ENCODE data around the gene ANGPTL1. TPM values are rescaled to one million over a fixed set of nuclear protein-coding genes. Genes with fewer than 3 reads are reported as not detected.

ANGPTL1 gene
- total RNA-seq, 2 donors from 2014 or later = not detected

DNA sequence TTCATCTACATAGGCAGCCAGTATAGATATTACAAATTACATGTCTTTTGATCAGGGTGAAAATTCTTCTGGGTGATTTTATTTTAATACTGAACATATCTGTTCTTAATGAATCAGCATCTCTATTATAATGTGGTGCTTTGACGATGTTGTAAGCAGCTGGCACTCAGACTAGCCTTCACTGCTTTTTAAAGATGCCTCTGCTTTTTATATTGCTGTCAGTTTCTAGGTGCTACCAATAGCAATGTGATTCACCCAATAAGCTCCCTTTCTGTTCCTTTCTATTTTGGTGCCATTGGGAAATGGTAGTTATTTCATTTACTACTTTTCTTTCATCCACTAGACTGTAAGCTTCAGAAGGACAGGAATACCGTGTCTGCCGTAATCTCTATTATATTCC, 11.1 kb upstream of the ANGPTL1 start:
- H3K27me3 Mint-ChIP-seq = no peaks in the 10 kb centered on the region
- H3K4me3 Mint-ChIP-seq = no peak overlapping the region
- H3K9me3 ChIP-seq (ENCODE audit: control insufficient read depth, low read length, poor library complexity, severe bottlenecking) = no peaks in the 10 kb centered on the region
- ATAC-seq = no peak
- H3K27ac Mint-ChIP-seq = no peak overlapping the region
- peaks cover 8% of the 10 kb centered on the region for H3K36me3 Mint-ChIP-seq (ENCODE audit: low read depth)
- DNase-seq = no peak
- no peaks in the 10 kb centered on the region for H3K4me1 Mint-ChIP-seq

DNA sequence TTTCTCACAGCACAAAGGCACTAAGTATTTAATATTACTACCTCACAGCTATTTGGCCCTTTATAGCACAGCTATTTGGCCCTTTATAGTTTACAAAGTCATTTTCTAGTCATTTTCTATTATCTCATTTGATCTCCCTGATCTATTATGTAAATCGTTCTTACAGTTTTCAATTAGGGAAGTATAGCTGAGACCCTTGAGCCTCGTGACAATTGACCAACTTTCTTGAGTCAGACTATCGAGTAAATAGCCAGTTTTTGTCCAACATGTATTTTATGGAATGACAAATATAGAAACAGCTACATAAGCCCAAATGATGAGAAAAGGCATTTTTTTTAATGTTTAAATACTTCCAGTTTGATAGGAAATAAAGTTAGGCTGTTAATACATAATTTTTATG, 7.0 kb upstream of the ANGPTL1 start:
- DNase-seq (no peak), ATAC-seq (no peak)
- H3K36me3 Mint-ChIP-seq (ENCODE audit: low read depth) = no peaks in the 10 kb centered on the region
- no peaks in the 10 kb centered on the region for H3K27me3 Mint-ChIP-seq
- H3K9me3 ChIP-seq (ENCODE audit: control insufficient read depth, low read length, poor library complexity, severe bottlenecking) = no peaks in the 10 kb centered on the region
- H3K4me3 Mint-ChIP-seq = no peak overlapping the region
- H3K27ac Mint-ChIP-seq = no peak overlapping the region
- peaks cover 2% of the 10 kb centered on the region for H3K4me1 Mint-ChIP-seq

DNA sequence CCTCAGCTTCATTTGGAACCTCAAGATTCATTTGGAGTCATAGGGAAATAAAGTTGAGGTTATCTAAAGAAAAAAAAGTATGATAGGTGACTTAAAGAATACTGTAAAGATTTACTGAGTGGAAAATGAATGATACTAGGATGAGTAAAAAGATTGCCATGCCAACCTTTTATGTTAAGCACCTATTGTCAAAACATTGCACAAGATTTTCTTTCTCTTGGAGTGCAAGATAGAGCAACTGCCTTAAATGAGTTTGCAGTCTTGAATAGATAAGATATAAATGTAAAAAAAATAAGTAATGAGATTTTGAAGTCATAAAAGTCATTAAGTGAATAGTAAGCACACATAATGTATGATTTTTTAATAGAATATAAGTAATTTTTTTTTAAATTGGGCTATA, 5.1 kb upstream of the ANGPTL1 start:
- H3K4me3 Mint-ChIP-seq = no peak overlapping the region
- no peak for ATAC-seq
- H3K36me3 Mint-ChIP-seq (ENCODE audit: low read depth) = no peaks in the 10 kb centered on the region
- no peak overlapping the region for H3K27ac Mint-ChIP-seq
- H3K4me1 Mint-ChIP-seq = peaks cover 2% of the 10 kb centered on the region
- no peaks in the 10 kb centered on the region for H3K9me3 ChIP-seq (ENCODE audit: control insufficient read depth, low read length, poor library complexity, severe bottlenecking)
- no peak for DNase-seq
- H3K27me3 Mint-ChIP-seq = no peaks in the 10 kb centered on the region

DNA sequence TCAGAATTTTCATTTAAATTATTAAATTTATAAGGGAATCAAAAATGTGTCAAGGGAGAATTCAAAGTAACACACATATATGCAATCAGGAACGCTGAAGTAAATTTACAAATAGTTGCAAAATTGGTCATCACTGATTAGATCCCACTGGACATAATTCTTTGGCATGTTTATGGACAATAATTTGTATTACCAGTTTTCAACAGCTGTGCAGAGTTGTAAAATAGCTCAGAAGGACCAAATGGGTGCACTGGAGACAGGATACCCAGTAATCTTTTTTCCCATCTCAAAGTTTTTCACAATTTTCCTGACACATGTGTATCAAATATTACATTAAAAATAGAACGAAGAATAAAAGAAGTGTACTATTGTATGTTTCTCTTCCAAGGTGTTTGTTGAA, 4.1 kb upstream of the ANGPTL1 start:
- Mint-ChIP-seq H3K27me3 (no peaks in the 10 kb centered on the region), H3K4me1 (peaks cover 2% of the 10 kb centered on the region), H3K4me3 (no peak overlapping the region), H3K27ac (no peak overlapping the region), H3K36me3 (ENCODE audit: low read depth) (no peaks in the 10 kb centered on the region)
- H3K9me3 ChIP-seq (ENCODE audit: control insufficient read depth, low read length, poor library complexity, severe bottlenecking) = no peaks in the 10 kb centered on the region
- ATAC-seq = no peak
- DNase-seq = no peak

DNA sequence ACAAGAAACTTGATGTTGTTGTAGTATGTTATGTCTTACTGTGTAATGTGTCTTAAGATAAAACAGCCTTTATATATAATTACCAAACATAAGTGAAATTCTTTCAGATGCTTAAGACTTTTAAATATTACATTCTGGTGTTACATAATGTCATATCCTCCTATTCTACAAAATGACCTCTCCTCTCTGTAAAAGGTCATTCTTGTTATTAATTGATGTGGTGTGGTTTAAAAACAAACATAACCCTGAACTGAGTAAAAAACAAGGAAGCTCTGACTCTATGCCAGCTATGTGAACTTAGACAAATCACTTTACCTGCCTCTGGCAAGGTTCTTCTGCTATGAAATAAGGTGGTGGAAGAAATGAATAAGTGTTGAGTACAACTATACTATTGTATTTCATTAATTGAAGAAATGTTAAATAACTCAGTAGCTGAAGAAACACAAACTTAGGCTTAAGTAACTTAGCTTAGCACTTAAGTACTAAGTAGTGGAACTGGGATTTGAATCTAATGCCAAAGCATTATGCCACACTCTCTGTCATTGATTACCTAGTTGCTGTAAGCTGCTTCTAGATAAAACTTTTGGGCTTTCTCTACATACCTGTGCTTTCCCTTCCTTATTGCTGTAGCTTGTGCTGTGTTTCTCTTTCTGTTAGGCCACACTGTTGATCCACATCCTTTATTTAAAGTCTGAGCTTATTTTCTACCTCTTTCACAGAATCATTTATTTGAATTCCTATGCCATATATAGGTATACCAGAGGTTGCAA, 859 bp upstream of the ANGPTL1 start:
- no peak for DNase-seq
- no peak overlapping the region for H3K4me3 Mint-ChIP-seq

DNA sequence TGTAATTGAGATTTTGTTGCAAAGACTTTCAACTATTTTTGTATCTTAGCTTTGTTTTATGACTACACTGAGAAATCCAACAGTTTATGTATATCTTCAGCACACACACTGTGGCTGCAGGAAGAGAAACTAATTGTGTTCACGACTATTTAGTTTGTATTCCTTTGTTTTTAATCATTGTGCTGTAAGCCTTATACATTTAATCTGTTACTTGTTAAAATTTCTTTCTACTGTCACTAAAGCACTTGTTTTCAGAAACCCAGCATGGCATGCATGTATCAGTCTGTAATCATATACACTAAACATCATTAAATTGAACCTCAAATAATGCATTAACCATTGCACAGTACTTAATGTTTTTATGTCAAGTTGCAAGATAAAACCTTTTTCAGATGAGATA, 656 bp downstream of the ANGPTL1 start:
- no peaks in the 10 kb centered on the region for H3K27me3 Mint-ChIP-seq
- no peaks in the 10 kb centered on the region for H3K9me3 ChIP-seq (ENCODE audit: control insufficient read depth, low read length, poor library complexity, severe bottlenecking)
- H3K4me1 Mint-ChIP-seq = peaks cover 7% of the 10 kb centered on the region
- DNase-seq (no peak), ATAC-seq (no peak)
- H3K4me3 Mint-ChIP-seq = no peak overlapping the region
- no peak overlapping the region for H3K27ac Mint-ChIP-seq
- no peaks in the 10 kb centered on the region for H3K36me3 Mint-ChIP-seq (ENCODE audit: low read depth)

More for the DNA sequence above, 859 bp upstream of the ANGPTL1 start:
- H3K9me3 ChIP-seq (ENCODE audit: control insufficient read depth, low read length, poor library complexity, severe bottlenecking) = no peaks in the 10 kb centered on the region
- peaks cover 5% of the 10 kb centered on the region for H3K4me1 Mint-ChIP-seq
- no peaks in the 10 kb centered on the region for H3K27me3 Mint-ChIP-seq
- no peaks in the 10 kb centered on the region for H3K36me3 Mint-ChIP-seq (ENCODE audit: low read depth)
- no peak overlapping the region for H3K27ac Mint-ChIP-seq
- ATAC-seq = no peak

DNA sequence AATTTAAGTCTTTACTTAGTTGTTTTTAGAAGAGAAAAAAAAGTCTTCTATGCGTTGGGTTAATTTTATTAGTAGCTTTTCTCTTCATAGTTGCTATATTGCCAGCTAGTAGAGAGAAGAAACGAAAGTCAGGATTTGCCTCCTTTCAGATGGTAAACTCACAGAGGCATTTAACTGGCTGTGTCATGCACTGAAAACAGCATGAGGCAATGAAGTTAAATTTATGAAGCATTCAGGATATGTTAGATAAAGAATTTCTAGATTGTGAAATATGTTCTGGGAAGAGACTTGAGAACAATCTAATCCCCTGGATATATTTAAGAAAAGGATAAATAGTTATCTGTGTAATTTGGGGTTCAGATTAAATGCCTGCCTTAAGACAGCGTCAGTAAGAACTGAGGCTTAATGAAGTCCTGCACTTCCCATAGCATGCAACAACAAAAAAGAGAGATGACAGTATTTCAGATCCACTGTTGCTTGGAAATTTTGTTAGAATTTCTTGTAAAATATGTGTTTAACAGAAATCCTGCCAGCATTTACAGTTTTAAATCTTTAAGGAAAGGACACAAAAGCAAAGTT, 1.7 kb downstream of the ANGPTL1 start:
- Mint-ChIP-seq H3K4me1 (peaks cover 8% of the 10 kb centered on the region), H3K27me3 (no peaks in the 10 kb centered on the region), H3K36me3 (ENCODE audit: low read depth) (peaks cover 3% of the 10 kb centered on the region), H3K4me3 (no peak overlapping the region), H3K27ac (no peak overlapping the region)
- ATAC-seq (no peak), DNase-seq (no peak)
- H3K9me3 ChIP-seq (ENCODE audit: control insufficient read depth, low read length, poor library complexity, severe bottlenecking) = no peaks in the 10 kb centered on the region

DNA sequence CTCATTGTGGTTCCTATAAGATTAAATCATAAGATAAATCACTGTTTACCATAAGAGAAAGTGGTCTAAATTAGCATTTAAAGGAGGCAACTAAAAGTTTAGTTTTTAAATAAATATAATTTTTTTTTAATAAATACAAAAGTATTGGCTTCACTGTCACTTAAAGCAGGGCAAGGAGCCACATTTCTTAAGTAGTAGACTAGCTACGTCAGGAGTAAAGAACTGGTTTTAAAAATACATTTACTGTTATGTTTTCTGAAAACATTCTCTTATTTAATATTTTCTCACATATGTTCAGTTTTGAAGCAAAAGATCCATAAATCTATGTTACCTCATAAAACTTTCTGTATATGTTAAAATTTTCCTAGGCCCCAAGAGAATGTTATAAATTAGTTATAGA, 2.2 kb downstream of the ANGPTL1 start:
- peaks cover 11% of the 10 kb centered on the region for H3K4me1 Mint-ChIP-seq
- H3K36me3 Mint-ChIP-seq (ENCODE audit: low read depth) = peaks cover 3% of the 10 kb centered on the region
- no peak overlapping the region for H3K27ac Mint-ChIP-seq
- ATAC-seq (no peak), DNase-seq (no peak)
- no peaks in the 10 kb centered on the region for H3K27me3 Mint-ChIP-seq
- no peak overlapping the region for H3K4me3 Mint-ChIP-seq
- no peaks in the 10 kb centered on the region for H3K9me3 ChIP-seq (ENCODE audit: control insufficient read depth, low read length, poor library complexity, severe bottlenecking)

DNA sequence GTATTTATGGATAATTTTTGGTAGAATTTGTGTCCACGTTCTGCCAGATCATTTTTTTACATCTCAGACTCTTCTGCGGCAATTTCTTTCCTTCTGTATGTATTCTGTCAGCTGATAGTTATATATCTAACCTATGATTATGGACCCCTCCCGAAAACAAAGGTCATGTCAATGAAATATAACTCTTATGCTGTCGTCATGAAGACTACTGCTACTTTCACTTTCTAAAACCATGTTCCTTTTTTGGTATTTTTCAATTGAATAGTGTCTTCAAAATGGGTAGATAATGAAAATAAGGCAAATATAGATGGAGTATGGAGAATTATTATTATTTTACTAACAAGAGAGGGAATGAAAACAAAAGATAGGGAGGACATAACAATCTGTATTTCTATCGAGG, 3.2 kb downstream of the ANGPTL1 start:
- H3K27me3 Mint-ChIP-seq = no peaks in the 10 kb centered on the region
- peaks cover 11% of the 10 kb centered on the region for H3K4me1 Mint-ChIP-seq
- DNase-seq = no peak
- no peak overlapping the region for H3K27ac Mint-ChIP-seq
- ATAC-seq = no peak
- no peaks in the 10 kb centered on the region for H3K9me3 ChIP-seq (ENCODE audit: control insufficient read depth, low read length, poor library complexity, severe bottlenecking)
- H3K36me3 Mint-ChIP-seq (ENCODE audit: low read depth) = peaks cover 3% of the 10 kb centered on the region
- peak overlapping the region; percentile 51 for H3K4me3 Mint-ChIP-seq

DNA sequence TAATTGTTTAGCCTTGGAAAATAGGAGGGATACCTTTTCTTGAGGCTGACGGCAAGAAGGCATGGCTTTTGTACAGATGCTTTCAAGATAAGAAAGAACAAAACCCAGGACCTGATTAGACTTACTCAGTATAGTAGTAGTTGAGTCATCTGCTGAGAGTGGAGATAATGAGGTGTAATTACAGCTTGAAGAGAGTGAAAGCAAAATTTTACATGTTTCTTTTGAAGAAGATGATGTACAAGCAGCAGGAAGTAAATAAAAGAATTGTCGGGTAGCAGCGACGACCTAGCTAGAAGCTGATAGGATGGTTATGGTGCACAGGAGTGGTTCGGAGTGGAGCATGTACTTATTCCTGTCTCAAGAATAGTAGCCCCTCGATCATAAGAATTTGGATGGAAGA, 6.6 kb downstream of the ANGPTL1 start:
- H3K4me3 Mint-ChIP-seq = no peak overlapping the region
- no peak for DNase-seq
- H3K36me3 Mint-ChIP-seq (ENCODE audit: low read depth) = peaks cover 5% of the 10 kb centered on the region
- peaks cover 5% of the 10 kb centered on the region for H3K27me3 Mint-ChIP-seq
- no peak overlapping the region for H3K27ac Mint-ChIP-seq
- H3K9me3 ChIP-seq (ENCODE audit: control insufficient read depth, low read length, poor library complexity, severe bottlenecking) = no peaks in the 10 kb centered on the region
- H3K4me1 Mint-ChIP-seq = peaks cover 15% of the 10 kb centered on the region
- no peak for ATAC-seq

DNA sequence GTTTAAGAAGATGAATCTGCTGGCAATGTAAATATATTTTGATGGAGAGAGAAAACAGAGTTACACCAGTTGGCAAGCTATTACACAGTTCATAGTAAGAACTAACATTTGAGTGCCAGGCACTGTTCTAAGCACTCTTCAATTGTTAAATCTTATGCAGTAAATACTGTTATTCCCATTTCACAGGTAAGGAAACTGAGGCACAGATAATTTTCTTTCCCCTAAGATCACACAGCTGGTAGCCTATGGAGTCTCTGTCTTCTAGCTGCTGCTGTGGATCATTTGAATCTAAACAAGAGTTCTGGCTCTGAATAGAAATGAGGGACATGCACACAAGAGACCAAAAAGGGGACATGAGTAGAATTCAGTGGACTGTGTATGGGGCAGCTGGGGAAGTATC, 8.0 kb downstream of the ANGPTL1 start:
- DNase-seq (no peak), ATAC-seq (no peak)
- H3K27ac Mint-ChIP-seq = no peak overlapping the region
- H3K27me3 Mint-ChIP-seq = peaks cover 5% of the 10 kb centered on the region
- H3K4me3 Mint-ChIP-seq = no peak overlapping the region
- peaks cover 15% of the 10 kb centered on the region for H3K4me1 Mint-ChIP-seq
- H3K36me3 Mint-ChIP-seq (ENCODE audit: low read depth) = peaks cover 5% of the 10 kb centered on the region
- H3K9me3 ChIP-seq (ENCODE audit: control insufficient read depth, low read length, poor library complexity, severe bottlenecking) = no peaks in the 10 kb centered on the region

DNA sequence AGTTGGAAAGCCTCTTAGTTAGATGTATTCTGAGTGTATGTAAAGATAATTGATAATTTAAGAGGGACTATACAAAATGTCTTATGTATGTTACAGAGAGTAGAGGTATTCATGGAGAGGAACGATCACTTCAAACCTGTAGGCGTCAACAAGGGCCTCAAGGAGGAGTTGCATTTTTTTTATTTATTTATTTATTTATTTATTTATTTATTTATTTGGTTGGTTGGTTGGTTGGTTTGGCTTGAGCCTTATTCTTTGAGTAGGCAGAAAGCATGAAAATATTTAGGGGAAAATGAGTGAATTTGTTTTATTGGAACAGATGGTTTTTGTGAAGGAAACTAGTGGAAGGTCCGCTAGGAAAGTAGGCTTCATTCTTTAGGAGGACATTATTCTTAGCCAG, 8.5 kb downstream of the ANGPTL1 start:
- no peak for ATAC-seq
- Mint-ChIP-seq H3K36me3 (ENCODE audit: low read depth) (peaks cover 5% of the 10 kb centered on the region), H3K4me3 (no peak overlapping the region)

DNA sequence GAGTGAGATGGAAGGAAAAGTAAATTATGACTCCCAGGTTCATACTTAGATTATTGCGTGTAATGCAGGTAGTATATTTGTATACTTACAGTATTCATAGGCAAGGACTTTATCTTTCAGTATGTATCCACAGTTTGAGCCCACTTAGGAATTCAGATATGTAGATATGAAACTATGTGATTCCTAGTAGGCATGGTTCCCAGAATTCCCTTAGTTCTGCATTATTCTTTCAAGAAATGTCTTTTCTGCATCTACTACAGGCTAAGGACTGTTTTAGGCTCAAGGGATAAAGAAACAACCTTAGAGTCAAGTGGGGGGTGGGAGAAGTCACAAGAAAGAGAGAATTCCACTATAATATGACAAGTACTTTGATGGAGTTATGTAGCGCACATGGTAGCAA, 13.8 kb downstream of the ANGPTL1 start:
- ATAC-seq = no peak

More for the DNA sequence above, 8.5 kb downstream of the ANGPTL1 start:
- Mint-ChIP-seq H3K27ac (no peak overlapping the region), H3K27me3 (peaks cover 5% of the 10 kb centered on the region), H3K4me1 (peaks cover 12% of the 10 kb centered on the region)
- no peak for DNase-seq
- H3K9me3 ChIP-seq (ENCODE audit: control insufficient read depth, low read length, poor library complexity, severe bottlenecking) = no peaks in the 10 kb centered on the region

DNA sequence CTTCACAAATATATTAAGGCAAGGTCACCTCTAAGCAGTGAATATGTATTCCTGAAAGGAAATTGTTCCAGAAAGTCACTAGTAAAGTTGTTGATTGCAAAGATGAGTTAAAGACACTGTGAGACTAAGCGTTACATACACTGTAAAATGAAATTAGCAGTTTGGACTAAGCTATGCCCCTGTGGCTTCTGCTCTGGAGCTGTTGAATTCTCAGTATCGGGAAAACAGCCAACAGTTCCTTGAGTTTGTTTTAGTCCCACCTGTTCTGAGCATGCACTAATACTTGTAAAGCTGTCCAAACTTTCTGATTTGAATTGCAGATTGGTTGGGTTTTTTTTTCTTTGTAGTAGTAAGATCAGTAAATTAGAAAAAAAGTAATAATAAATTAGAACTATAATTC, 21.0 kb downstream of the ANGPTL1 start:
- Mint-ChIP-seq H3K27me3 (no peaks in the 10 kb centered on the region), H3K4me3 (no peak overlapping the region), H3K36me3 (ENCODE audit: low read depth) (no peaks in the 10 kb centered on the region), H3K27ac (no peak overlapping the region), H3K4me1 (no peaks in the 10 kb centered on the region)
- ATAC-seq (no peak), DNase-seq (no peak)
- H3K9me3 ChIP-seq (ENCODE audit: control insufficient read depth, low read length, poor library complexity, severe bottlenecking) = no peaks in the 10 kb centered on the region

More for the DNA sequence above, 13.8 kb downstream of the ANGPTL1 start:
- Mint-ChIP-seq H3K27me3 (peaks cover 5% of the 10 kb centered on the region), H3K36me3 (ENCODE audit: low read depth) (peaks cover 2% of the 10 kb centered on the region), H3K27ac (no peak overlapping the region), H3K4me3 (no peak overlapping the region), H3K4me1 (peaks cover 4% of the 10 kb centered on the region)
- H3K9me3 ChIP-seq (ENCODE audit: control insufficient read depth, low read length, poor library complexity, severe bottlenecking) = no peaks in the 10 kb centered on the region
- DNase-seq = no peak

Measured in T-helper 17 cell (primary cell).